HepG2 (cell line): Measurements from ENCODE around the gene PSD. TPM values are rescaled to one million over a fixed set of nuclear protein-coding genes. Genes with fewer than 3 reads are reported as not detected.
A peak's percentile ranks its signal among the peaks of the same experiment; 100 is the strongest.

Experiments used
- CBFB ChIP-seq: sonication (generic); formaldehyde crosslinking; IDR thresholded peaks from 2 replicates; pipeline ENCODE4 v1.4.0; 2020; ENCODE audit warnings: missing genetic modification reagents
- CHCHD3 ChIP-seq: sonication (generic); formaldehyde crosslinking; IDR thresholded peaks from 2 replicates; pipeline ENCODE4 v1.8.0; 2022; ENCODE audit warnings: mild to moderate bottlenecking, missing genetic modification reagents, moderate library complexity
- EZH2 ChIP-seq: conservative IDR thresholded peaks from 2 replicates; pipeline ENCODE4 v1.6.1; 2012; ENCODE audit warnings: mild to moderate bottlenecking, low read depth, low read length, moderate library complexity
- HOXD1 ChIP-seq: sonication (generic); formaldehyde crosslinking; IDR thresholded peaks from 2 replicates; pipeline ENCODE4 v1.5.0; 2020; ENCODE audit warnings: missing genetic modification reagents
- MTF1 ChIP-seq: sonication (generic); formaldehyde crosslinking; IDR thresholded peaks from 2 replicates; pipeline ENCODE4 v1.5.0; 2020; ENCODE audit warnings: missing genetic modification reagents
- ONECUT2 ChIP-seq: sonication (generic); formaldehyde crosslinking; IDR thresholded peaks from 2 replicates; pipeline ENCODE4 v1.4.0; 2020; ENCODE audit warnings: missing genetic modification reagents
- RXRA ChIP-seq: sonication (generic); formaldehyde crosslinking; IDR thresholded peaks from 2 replicates; pipeline ENCODE4 v1.5.1; 2020; ENCODE audit warnings: missing genetic modification reagents
- SPEN ChIP-seq: sonication (generic); formaldehyde crosslinking; IDR thresholded peaks from 2 replicates; pipeline ENCODE4 v1.5.1; 2020; ENCODE audit warnings: low read depth, mild to moderate bottlenecking, missing genetic modification reagents
- YY1 ChIP-seq: IDR thresholded peaks from 2 replicates; pipeline ENCODE4 v1.6.1; 2011; ENCODE audit warnings: low read length, low read depth, moderate library complexity, mild to moderate bottlenecking; ENCODE audit not compliant: insufficient read depth, insufficient replicate concordance
- ZNF235 ChIP-seq: sonication (generic); formaldehyde crosslinking; IDR thresholded peaks from 2 replicates; pipeline ENCODE4 v1.8.1; 2023; ENCODE audit warnings: mild to moderate bottlenecking, missing genetic modification reagents, borderline replicate concordance
- ZNF367 ChIP-seq: sonication (generic); formaldehyde crosslinking; IDR thresholded peaks from 2 replicates; pipeline ENCODE4 v1.4.0; 2020; ENCODE audit warnings: missing genetic modification reagents, borderline replicate concordance
- ZNF674 ChIP-seq: sonication (generic); formaldehyde crosslinking; IDR thresholded peaks from 2 replicates; pipeline ENCODE4 v1.5.0; 2020; ENCODE audit warnings: low read depth, mild to moderate bottlenecking, missing genetic modification reagents
- ZNF678 ChIP-seq: sonication (generic); formaldehyde crosslinking; IDR thresholded peaks from 2 replicates; pipeline ENCODE4 v1.4.0; 2020; ENCODE audit warnings: mild to moderate bottlenecking, missing genetic modification reagents
- ZNF766 ChIP-seq: sonication (generic); formaldehyde crosslinking; IDR thresholded peaks from 2 replicates; pipeline ENCODE4 v1.5.0; 2020; ENCODE audit warnings: missing genetic modification reagents, borderline replicate concordance
- ZNF777 ChIP-seq: sonication (generic); formaldehyde crosslinking; IDR thresholded peaks from 2 replicates; pipeline ENCODE4 v1.4.0; 2020; ENCODE audit warnings: missing genetic modification reagents
- ZSCAN21 ChIP-seq: sonication (generic); formaldehyde crosslinking; IDR thresholded peaks from 2 replicates; pipeline ENCODE4 v1.8.0; 2022; ENCODE audit warnings: mild to moderate bottlenecking, missing genetic modification reagents, moderate library complexity, borderline replicate concordance
- polyA plus RNA-seq, 8 experiments: library from polyadenylated mRNA; depleted of rRNA in 3 of 8; stranded (reverse) in 7 of 8; unstranded in 1 of 8; fragments of >200 nt; fragmentation: Illumina TruSeq in 4 of 8; extraction: Trizol in 4 of 8; gene quantifications; 2 replicates each; pipeline versions ENCODE4 v1.2.1 to v1.2.3, GENCODE V29; 2011 to 2016; ENCODE audit warnings: low read depth in 4 of 8, missing spikeins in 1 of 8, mixed read lengths in 1 of 8; ENCODE audit not compliant: insufficient read depth in 1 of 8
- total RNA-seq, 5 experiments: library from RNA; depleted of rRNA; stranded (reverse); fragments of >200 nt; fragmentation: Illumina TruSeq; extraction: Trizol; gene quantifications; 2 replicates each; pipeline ENCODE4 v1.2.3, GENCODE V29; 2016; ENCODE audit warnings: low read depth in 1 of 5
- TF ChIP-seq, protein P1 (sequence below): IDR thresholded peaks from 2 replicates; pipeline ENCODE4 v1.6.1; 2012; ENCODE audit warnings: low read depth, low read length, improper control_type of control experiment
- TF ChIP-seq, protein P2 (sequence below): sonication (generic); formaldehyde crosslinking; IDR thresholded peaks from 2 replicates; pipeline ENCODE4 v1.4.0; 2020; ENCODE audit warnings: mild to moderate bottlenecking, missing genetic modification reagents
- TF ChIP-seq, protein P3 (sequence below): sonication (generic); formaldehyde crosslinking; IDR thresholded peaks from 2 replicates; pipeline ENCODE4 v1.4.0; 2020; ENCODE audit warnings: missing genetic modification reagents, borderline replicate concordance
- TF ChIP-seq, protein P4 (sequence below): sonication (generic); formaldehyde crosslinking; IDR thresholded peaks from 2 replicates; pipeline ENCODE4 v1.5.0; 2020; ENCODE audit warnings: missing genetic modification reagents
- TF ChIP-seq, protein P5 (sequence below): sonication (generic); formaldehyde crosslinking; conservative IDR thresholded peaks from 2 replicates; pipeline ENCODE4 v1.5.0; 2020; ENCODE audit warnings: missing genetic modification reagents

PSD gene
- total and polyA plus RNA-seq, 2 of the 13 experiments (the other 11 are each of a cell fraction or from before 2014, with no cell fraction given) = 0.35 to 0.58 TPM

DNA sequence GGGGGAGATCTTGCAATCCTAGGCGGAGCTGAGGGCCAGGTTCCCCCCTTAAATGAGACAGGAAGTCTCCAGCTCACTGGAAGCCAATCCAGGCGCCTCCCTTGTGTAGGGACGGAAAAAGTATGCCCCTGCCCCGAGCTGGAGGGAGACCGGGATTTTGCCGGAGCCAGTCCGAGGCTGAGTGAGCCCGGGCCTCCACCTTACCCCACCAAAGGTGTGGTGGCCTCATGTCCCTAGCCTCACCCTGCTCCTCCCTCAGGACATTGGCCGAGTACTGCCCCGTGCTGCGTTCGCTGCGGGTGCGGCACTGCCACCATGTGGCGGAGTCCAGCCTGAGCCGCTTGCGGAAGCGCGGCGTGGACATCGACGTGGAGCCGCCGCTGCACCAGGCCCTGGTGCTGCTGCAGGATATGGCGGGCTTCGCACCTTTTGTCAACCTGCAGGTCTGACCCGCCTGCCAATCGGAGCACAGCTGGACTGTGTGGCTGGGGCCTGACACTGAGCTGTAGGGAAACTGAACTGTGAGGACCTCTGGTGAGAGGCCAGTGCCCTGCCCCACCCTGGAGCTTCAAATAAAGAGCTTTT, 4.1 kb upstream of the PSD start (continued):
- TF ChIP-seq ZNF235 = no peak; the same call in 1 of the 2 replicates
- peak; percentile 83; the same call in 1 of the 2 replicates for TF ChIP-seq ZNF766 (CRISPR knock-in tag)
- TF ChIP-seq CBFB = peak; percentile 80
- TF ChIP-seq SPEN = peak; percentile 77; the same call in 1 of the 2 replicates
- peak; percentile 89 for TF ChIP-seq ZNF777 (CRISPR knock-in tag)
- TF ChIP-seq, protein P1, sequence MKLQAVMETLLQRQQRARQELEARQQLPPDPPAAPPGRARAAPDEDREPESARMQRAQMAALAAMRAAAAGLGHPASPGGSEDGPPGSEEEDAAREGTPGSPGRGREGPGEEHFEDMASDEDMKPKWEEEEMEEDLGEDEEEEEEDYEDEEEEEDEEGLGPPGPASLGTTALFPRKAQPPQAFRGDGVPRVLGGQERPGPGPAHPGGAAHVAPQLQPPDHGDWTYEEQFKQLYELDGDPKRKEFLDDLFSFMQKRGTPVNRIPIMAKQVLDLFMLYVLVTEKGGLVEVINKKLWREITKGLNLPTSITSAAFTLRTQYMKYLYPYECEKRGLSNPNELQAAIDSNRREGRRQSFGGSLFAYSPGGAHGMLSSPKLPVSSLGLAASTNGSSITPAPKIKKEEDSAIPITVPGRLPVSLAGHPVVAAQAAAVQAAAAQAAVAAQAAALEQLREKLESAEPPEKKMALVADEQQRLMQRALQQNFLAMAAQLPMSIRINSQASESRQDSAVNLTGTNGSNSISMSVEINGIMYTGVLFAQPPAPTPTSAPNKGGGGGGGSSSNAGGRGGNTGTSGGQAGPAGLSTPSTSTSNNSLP = no peak
- peak; percentile 34; the same call in 1 of the 2 replicates for TF ChIP-seq MTF1 (CRISPR knock-in tag)
- TF ChIP-seq ZNF674 (CRISPR knock-in tag) = no peak
- TF ChIP-seq, protein P2, sequence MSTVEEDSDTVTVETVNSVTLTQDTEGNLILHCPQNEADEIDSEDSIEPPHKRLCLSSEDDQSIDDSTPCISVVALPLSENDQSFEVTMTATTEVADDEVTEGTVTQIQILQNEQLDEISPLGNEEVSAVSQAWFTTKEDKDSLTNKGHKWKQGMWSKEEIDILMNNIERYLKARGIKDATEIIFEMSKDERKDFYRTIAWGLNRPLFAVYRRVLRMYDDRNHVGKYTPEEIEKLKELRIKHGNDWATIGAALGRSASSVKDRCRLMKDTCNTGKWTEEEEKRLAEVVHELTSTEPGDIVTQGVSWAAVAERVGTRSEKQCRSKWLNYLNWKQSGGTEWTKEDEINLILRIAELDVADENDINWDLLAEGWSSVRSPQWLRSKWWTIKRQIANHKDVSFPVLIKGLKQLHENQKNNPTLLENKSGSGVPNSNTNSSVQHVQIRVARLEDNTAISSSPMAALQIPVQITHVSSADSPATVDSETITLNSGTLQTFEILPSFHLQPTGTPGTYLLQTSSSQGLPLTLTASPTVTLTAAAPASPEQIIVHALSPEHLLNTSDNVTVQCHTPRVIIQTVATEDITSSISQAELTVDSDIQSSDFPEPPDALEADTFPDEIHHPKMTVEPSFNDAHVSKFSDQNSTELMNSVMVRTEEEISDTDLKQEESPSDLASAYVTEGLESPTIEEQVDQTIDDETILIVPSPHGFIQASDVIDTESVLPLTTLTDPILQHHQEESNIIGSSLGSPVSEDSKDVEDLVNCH (CRISPR knock-in tag) = no peak
- TF ChIP-seq, protein P3, sequence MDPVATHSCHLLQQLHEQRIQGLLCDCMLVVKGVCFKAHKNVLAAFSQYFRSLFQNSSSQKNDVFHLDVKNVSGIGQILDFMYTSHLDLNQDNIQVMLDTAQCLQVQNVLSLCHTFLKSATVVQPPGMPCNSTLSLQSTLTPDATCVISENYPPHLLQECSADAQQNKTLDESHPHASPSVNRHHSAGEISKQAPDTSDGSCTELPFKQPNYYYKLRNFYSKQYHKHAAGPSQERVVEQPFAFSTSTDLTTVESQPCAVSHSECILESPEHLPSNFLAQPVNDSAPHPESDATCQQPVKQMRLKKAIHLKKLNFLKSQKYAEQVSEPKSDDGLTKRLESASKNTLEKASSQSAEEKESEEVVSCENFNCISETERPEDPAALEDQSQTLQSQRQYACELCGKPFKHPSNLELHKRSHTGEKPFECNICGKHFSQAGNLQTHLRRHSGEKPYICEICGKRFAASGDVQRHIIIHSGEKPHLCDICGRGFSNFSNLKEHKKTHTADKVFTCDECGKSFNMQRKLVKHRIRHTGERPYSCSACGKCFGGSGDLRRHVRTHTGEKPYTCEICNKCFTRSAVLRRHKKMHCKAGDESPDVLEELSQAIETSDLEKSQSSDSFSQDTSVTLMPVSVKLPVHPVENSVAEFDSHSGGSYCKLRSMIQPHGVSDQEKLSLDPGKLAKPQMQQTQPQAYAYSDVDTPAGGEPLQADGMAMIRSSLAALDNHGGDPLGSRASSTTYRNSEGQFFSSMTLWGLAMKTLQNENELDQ (CRISPR knock-in tag) = peak; percentile 68; the same call in 1 of the 2 replicates
- TF ChIP-seq RXRA (CRISPR knock-in tag) = peak; percentile 90
- TF ChIP-seq YY1 = peak; percentile 86
- no peak for TF ChIP-seq ZNF367 (CRISPR knock-in tag)
- TF ChIP-seq, protein P4, sequence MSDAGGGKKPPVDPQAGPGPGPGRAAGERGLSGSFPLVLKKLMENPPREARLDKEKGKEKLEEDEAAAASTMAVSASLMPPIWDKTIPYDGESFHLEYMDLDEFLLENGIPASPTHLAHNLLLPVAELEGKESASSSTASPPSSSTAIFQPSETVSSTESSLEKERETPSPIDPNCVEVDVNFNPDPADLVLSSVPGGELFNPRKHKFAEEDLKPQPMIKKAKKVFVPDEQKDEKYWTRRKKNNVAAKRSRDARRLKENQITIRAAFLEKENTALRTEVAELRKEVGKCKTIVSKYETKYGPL = 0 out of 2 replicates have a peak, but pooled peaks have one; percentile 44
- peak; percentile 94; the same call in 1 of the 2 replicates for TF ChIP-seq CHCHD3 (CRISPR knock-in tag)
- TF ChIP-seq ZSCAN21 (CRISPR knock-in tag) = peak; percentile 89
- TF ChIP-seq ONECUT2 (CRISPR knock-in tag) = no peak
- TF ChIP-seq, protein P5, sequence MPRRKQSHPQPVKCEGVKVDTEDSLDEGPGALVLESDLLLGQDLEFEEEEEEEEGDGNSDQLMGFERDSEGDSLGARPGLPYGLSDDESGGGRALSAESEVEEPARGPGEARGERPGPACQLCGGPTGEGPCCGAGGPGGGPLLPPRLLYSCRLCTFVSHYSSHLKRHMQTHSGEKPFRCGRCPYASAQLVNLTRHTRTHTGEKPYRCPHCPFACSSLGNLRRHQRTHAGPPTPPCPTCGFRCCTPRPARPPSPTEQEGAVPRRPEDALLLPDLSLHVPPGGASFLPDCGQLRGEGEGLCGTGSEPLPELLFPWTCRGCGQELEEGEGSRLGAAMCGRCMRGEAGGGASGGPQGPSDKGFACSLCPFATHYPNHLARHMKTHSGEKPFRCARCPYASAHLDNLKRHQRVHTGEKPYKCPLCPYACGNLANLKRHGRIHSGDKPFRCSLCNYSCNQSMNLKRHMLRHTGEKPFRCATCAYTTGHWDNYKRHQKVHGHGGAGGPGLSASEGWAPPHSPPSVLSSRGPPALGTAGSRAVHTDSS (CRISPR knock-in tag) = no peak
- TF ChIP-seq HOXD1 (CRISPR knock-in tag) = peak; percentile 75; the same call in 1 of the 2 replicates
- TF ChIP-seq EZH2 = no peak
- TF ChIP-seq ZNF678 (CRISPR knock-in tag) = peak; percentile 72; the same call in 1 of the 2 replicates
